Ramos (cell line): Measurements from ENCODE around the gene COBL.

Experiments used
- in situ Hi-C: fragments of 300-500 bp; cut with MboI; formaldehyde crosslinking; loops from one replicate; pipeline ENCODE4 v1.14.3; 2022; ENCODE audit warnings: low sequenced_read_pairs; ENCODE audit not compliant: unreplicated experiment

Gene COBL

DNA sequence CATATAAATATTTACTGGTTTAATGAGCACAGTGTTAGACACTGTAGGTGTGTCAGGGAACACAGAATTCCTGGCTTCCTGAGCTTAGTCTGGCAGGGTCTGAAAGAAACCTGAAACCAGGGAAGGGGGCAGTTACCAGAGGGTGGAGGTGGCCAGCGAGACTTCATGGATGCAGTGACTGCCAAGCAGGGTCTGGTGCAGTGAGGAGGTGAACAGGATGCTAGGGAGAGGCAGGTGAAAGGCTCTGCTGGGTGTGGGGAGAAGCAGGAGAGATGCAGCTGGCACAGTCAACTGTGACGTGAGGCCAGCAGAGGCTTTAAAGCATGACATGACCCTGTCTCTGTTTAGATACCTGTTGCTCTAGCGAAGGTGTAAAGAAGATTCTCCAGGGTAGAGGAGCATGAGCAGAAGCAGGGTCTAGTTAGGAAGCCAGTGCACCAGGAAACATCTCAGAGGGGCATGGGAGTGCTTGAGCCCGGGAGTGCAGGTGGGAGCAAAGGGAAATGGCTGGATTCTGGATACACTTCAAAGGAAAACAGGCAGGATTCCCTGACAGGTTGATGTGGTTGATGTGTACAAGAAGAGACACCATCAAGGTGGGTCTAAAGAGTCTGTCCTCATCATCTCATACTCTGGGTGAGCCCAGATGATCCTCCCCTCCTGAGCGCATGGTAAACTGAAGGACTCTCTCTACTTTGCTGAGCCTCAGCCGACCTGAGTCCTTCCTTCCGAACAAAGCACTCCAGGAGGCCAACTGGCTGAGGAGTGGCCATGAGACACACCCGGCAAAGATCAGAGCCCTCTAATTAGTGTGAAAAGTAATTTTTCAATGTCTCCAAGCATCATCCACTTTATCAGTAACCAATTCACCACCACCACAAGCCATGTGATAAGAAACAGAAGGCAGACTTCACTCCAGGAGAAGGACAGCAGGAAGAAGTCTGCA, 186.8 kb downstream of the COBL start:
- in situ Hi-C loops = no loop called here

DNA sequence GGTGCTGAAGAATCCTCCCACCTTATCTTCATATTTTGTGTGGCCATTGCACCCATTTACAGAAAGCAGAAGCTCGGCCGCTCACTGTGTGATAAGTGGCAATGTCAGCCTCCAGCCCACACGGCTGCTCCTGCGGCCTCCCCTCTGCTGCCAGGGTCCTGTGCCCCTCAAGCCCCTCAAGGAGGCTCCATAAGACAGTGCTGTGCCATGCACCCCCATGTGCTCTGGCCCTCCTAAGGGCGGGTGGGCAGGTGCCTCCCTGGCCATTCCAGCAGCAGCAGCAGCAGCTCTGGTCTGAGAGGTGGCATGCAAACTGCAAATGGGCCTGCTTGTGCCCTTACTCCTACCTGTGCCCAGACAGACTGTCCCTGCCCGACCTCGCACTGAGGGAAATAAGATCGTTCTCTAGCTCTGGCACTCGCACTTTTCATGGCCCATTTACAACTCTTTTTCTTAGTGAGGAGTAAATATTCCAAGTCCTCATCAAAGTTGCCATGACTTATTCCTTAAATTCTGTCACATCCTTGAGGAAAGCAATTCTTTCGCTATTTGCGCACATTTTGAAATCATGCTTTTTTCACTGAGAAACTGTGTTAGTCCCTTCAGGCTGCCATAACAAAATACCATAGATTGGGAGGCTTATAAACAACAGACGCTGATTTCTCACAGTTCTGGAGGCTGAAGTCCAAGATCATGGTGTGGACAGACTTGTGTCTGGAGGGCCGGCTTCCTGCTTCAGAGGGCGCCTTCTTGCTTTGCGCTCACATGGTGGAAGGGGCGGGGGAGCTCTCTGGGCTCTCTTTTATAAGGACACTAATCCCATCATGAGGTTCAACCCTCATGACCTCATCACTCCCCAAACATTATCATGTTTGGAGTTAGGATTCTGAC, 187.8 kb downstream of the COBL start:
- in situ Hi-C loops = no loop called here

DNA sequence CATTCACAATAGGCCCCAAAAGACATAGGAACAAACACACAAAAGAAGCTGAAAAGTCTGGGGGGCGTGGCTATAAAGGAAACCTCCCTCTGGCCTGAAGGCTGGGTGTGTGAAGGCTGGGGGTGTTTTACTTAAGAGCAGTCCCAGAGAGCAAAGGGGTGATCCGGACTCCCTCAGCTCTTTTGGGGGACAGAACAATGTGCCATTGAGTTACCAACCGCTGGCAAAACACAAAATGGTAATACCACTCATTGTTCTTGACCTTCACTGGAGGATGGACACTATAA, 189.0 kb downstream of the COBL start:
- in situ Hi-C loops = no loop called here

GRCh38 chr7:51126813-51127617, 189.6 kb downstream of the COBL start:
- in situ Hi-C loops = no loop called here

GRCh38 chr7:51126324-51126723, 190.3 kb downstream of the COBL start:
- in situ Hi-C loops = no loop called here

DNA sequence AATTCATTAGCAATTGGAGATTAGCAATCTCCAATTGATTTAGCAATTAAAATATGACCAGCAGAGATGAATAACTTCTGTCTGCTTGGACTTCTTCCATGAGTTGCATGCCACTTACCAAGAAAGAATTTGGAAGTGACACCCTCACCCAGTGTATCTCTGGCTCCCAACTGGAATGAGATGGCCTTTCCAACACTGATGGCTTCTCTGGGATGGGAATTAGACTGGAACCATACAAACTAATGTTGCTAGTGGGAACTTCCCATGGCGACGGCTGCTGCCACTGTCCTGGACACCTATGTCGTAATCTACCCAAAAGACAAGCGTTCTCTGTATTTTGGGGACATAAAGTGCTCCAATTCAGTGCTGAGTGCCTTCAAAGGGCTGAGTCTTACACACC, 192.3 kb downstream of the COBL start:
- in situ Hi-C loops = no loop called here

DNA sequence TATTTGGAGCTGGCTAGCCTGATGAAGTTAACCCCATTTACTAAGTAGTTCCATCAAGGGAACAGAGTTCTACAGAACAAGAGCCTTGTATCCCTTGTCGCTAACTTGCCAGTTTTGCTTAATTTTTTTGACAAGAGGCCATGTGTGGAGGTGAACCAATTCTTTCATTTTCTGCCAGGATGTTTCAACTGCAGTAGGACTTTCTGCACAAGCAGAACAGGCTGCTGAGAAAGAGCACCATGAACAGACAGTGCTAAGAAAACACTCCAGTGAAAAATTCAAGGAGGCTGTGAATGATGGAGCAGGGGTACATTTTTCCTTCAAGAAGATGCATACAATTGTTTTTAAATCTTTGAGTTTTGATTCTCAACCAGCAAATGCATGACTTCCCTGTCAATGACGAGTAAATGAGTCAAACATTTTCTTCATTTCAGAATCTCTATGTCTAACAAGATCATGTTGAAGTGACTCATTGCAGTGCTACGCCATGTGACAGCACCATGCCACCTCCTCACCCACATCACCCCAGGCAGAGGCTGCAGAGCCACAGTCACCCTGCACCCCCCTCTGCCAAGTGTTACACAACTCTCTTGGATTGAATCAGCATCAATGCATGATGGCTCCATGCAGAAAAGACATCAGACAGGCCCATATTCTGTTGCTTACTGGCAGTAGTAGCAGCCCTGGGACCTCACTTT, 193.1 kb downstream of the COBL start:
- in situ Hi-C loops = no loop called here

GRCh38 chr7:51121931-51122425, 194.6 kb downstream of the COBL start:
- in situ Hi-C loops = no loop called here

DNA sequence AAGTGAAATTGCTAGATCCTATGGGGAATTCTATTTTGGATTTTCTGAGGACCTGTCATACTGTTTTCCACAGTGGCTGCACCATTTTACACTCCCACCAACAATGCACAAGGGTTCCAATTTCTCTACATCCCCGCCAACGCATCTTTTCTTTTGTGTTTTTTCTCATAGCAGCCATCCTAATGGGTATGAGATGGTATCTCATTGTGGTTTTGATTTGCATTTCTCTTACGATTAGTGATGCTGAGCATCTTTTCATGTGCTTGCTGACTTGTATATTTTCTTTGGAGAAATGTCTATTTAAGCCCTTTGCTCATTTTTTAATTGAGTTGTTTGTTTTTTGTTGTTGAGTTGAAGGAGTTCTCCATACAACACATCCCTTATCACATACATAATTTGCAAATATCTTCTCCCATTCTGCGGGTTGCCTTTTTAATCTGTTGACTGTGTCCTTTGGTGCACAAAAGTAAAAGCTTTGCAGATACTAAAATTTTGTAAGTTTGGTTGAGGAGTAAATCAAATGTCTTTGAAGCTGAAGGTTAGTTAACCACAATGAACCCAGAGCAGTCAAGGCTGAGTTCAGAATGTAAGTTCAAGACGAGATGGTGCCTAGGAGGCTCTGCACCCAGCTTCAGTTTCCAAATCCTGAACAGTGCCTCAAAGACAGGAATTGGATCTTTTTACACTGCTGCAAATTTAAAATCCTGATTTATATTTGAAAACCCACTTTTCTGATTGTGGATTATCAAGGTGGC, 195.4 kb downstream of the COBL start:
- in situ Hi-C loops = no loop called here

- in situ Hi-C loops = no loop called here
Observed at GRCh38 chr7:51118628-51119027, 198.0 kb downstream of the COBL start.

DNA sequence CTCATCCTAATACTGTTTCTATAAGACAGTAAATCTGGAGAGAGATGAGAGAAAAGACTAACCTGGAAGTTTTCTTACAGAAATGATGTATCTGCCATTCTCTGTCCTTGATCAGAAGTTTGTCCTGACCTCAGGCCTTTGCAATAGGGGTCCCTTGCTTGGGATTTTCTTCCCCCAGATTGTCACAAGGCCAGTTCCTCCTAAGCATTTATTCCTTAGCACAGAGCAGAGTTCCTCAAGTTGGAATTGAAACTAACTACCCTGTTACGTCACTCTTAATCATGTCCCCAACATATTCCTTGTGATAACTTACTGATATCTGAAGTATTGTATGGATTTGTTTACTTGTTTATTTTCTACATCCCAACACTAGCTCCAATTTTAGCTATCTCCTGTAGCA, 202.1 kb downstream of the COBL start:
- in situ Hi-C loops = no loop called here

- in situ Hi-C loops = no loop called here
Observed at GRCh38 chr7:51113962-51114361, 202.6 kb downstream of the COBL start.

GRCh38 chr7:51113560-51113959, 203.0 kb downstream of the COBL start:
- in situ Hi-C loops = no loop called here

GRCh38 chr7:51111241-51111940, 205.2 kb downstream of the COBL start:
- in situ Hi-C loops = no loop called here

GRCh38 chr7:51108134-51108533, 208.5 kb downstream of the COBL start:
- in situ Hi-C loops = no loop called here

GRCh38 chr7:51104278-51104677, 212.3 kb downstream of the COBL start:
- in situ Hi-C loops = no loop called here

DNA sequence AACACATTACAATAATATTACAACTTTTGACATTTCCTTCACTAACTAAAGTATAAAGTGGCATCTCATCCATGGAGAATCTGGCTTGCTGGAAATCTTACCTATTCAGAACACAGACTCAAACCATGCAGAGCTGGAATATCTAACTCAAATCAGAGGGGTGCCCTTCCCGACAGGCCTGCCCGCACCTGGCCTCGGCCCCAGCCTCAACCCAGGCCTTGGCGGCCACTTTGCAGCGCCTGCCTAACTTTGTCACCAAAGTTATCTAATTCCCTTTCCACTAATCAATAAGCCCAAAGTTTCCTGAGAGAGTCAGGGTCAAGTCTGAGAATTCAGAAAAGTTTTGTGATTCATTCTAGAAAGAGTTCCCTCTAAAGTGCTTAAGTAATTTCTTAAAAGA, 212.9 kb downstream of the COBL start:
- in situ Hi-C loops = no loop called here

DNA sequence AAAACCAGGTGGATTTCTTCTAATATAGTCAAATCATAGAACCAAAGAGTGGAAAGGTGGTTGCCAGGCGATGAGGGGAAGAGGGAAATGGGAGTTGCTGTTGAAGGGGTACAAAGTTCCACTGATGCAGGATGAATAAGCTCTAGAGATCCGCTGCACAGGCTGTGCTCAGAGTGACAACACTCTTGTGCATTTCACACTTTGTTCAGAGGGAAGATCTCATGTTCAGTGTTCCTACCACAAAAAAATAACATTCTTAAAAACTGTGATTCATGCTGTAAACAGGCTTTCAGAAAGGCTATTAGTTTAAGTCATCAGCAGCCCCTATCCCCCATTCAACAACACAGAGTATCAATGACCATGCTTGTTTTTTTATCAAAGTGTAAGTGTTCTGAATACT, 213.8 kb downstream of the COBL start:
- in situ Hi-C loops = no loop called here
